ENCODE data around the gene RASAL2. TPM values are rescaled to one million over a fixed set of nuclear protein-coding genes. Genes with fewer than 3 reads are reported as not detected.

The RASAL2 gene
- total and polyA plus RNA-seq, 2 of the 13 experiments (the other 11 are each of a cell fraction or from before 2014, with no cell fraction given), result 5.4 to 5.9 TPM

DNA sequence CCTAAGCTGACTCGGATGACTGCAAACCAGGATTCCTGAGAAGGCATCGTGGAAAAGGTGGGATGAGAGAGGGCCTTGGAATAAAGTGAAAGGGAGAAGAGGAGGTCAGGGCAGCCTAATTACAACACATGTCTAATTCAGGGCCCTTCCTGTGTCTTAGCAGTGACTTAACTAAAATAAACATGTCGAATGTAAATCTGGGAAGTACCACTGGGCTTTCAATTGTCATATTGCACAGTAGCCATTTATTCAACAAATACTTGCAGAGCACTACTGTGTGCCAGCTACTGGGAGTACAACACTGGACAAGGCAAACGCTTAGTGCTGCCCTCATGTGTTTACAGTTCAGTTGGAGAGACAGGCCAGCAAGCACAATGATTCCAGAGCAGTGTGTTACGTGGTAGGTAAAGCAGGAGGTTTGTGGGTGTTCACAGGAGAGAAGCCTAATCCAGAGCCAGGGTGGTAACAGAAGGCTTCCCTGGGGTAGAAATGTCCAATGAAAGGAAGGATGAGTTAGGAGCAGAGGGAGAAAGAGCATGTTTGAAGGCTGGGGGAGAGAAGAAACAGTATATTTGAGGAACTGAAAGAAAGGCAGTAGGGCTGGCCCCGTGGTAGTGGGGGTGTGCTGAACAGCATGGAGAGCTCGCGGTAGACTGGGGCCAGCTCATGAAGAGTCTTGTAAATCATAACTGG lies 38.0 kb upstream of the RASAL2 start (continued):
- TF ChIP-seq ZBTB3 (CRISPR knock-in tag; IDR thresholded peaks at IDR 0.05; ENCODE audit: borderline replicate concordance, low read depth) (no peak), ZFYVE20 (CRISPR knock-in tag; IDR thresholded peaks at IDR 0.05; ENCODE audit: borderline replicate concordance, low read depth) (no peak), ZNF572 (CRISPR knock-in tag; IDR thresholded peaks at IDR 0.05) (no peak), ATAD3A (CRISPR knock-in tag; IDR thresholded peaks at IDR 0.05) (no peak), HDAC6 (IDR thresholded peaks at IDR 0.05; ENCODE audit: low read depth, low read length) (no peak), ARID2 (CRISPR knock-in tag; IDR thresholded peaks at IDR 0.05; ENCODE audit: borderline replicate concordance) (no peak), ZNF678 (CRISPR knock-in tag; IDR thresholded peaks at IDR 0.05) (no peak), ZNF44 (CRISPR knock-in tag; IDR thresholded peaks at IDR 0.05) (no peak), XBP1 (CRISPR knock-in tag; IDR thresholded peaks at IDR 0.05) (no peak), SAP130 (CRISPR knock-in tag; IDR thresholded peaks at IDR 0.05; ENCODE audit: low read depth) (peak; percentile 71), DNMT1 (CRISPR knock-in tag; IDR thresholded peaks at IDR 0.05) (no peak), ZNF879 (CRISPR knock-in tag; IDR thresholded peaks at IDR 0.05) (no peak)
- TF ChIP-seq, protein P1, sequence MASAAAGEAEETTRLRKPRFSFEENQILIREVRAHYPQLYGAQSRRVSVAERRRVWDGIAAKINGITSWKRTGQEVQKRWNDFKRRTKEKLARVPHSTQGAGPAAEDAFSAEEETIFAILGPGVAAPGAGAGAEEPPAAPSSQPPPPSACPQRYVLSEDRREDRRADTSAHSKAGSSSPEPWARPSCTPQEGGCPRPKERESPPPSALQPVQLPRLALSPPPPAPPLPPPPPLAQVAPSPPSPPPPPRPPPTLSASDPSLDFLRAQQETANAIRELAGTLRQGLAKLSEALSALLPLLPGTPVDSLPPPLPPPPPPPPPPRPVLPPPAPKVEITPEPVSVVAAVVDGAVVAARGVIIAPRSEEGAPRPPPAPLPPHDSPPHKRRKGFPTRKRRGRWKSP (CRISPR knock-in tag; IDR thresholded peaks at IDR 0.05), result no peak
- TF ChIP-seq, protein P2, sequence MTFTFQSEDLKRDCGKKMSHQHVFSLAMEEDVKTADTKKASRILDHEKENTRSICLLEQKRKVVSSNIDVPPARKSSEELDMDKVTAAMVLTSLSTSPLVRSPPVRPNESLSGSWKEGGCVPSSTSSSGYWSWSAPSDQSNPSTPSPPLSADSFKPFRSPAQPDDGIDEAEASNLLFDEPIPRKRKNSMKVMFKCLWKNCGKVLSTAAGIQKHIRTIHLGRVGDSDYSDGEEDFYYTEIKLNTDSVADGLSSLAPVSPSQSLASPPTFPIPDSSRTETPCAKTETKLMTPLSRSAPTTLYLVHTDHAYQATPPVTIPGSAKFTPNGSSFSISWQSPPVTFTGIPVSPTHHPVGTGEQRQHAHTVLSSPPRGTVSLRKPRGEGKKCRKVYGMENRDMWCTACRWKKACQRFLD (CRISPR knock-in tag; IDR thresholded peaks at IDR 0.05; ENCODE audit: borderline replicate concordance), result no peak
- TF ChIP-seq, protein P3, sequence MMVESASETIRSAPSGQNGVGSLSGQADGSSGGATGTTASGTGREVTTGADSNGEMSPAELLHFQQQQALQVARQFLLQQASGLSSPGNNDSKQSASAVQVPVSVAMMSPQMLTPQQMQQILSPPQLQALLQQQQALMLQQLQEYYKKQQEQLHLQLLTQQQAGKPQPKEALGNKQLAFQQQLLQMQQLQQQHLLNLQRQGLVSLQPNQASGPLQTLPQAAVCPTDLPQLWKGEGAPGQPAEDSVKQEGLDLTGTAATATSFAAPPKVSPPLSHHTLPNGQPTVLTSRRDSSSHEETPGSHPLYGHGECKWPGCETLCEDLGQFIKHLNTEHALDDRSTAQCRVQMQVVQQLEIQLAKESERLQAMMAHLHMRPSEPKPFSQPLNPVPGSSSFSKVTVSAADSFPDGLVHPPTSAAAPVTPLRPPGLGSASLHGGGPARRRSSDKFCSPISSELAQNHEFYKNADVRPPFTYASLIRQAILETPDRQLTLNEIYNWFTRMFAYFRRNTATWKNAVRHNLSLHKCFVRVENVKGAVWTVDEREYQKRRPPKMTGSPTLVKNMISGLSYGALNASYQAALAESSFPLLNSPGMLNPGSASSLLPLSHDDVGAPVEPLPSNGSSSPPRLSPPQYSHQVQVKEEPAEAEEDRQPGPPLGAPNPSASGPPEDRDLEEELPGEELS (CRISPR knock-in tag; IDR thresholded peaks at IDR 0.05), result no peak; the same call in 1 of the 2 replicates
- TF ChIP-seq, protein P4, sequence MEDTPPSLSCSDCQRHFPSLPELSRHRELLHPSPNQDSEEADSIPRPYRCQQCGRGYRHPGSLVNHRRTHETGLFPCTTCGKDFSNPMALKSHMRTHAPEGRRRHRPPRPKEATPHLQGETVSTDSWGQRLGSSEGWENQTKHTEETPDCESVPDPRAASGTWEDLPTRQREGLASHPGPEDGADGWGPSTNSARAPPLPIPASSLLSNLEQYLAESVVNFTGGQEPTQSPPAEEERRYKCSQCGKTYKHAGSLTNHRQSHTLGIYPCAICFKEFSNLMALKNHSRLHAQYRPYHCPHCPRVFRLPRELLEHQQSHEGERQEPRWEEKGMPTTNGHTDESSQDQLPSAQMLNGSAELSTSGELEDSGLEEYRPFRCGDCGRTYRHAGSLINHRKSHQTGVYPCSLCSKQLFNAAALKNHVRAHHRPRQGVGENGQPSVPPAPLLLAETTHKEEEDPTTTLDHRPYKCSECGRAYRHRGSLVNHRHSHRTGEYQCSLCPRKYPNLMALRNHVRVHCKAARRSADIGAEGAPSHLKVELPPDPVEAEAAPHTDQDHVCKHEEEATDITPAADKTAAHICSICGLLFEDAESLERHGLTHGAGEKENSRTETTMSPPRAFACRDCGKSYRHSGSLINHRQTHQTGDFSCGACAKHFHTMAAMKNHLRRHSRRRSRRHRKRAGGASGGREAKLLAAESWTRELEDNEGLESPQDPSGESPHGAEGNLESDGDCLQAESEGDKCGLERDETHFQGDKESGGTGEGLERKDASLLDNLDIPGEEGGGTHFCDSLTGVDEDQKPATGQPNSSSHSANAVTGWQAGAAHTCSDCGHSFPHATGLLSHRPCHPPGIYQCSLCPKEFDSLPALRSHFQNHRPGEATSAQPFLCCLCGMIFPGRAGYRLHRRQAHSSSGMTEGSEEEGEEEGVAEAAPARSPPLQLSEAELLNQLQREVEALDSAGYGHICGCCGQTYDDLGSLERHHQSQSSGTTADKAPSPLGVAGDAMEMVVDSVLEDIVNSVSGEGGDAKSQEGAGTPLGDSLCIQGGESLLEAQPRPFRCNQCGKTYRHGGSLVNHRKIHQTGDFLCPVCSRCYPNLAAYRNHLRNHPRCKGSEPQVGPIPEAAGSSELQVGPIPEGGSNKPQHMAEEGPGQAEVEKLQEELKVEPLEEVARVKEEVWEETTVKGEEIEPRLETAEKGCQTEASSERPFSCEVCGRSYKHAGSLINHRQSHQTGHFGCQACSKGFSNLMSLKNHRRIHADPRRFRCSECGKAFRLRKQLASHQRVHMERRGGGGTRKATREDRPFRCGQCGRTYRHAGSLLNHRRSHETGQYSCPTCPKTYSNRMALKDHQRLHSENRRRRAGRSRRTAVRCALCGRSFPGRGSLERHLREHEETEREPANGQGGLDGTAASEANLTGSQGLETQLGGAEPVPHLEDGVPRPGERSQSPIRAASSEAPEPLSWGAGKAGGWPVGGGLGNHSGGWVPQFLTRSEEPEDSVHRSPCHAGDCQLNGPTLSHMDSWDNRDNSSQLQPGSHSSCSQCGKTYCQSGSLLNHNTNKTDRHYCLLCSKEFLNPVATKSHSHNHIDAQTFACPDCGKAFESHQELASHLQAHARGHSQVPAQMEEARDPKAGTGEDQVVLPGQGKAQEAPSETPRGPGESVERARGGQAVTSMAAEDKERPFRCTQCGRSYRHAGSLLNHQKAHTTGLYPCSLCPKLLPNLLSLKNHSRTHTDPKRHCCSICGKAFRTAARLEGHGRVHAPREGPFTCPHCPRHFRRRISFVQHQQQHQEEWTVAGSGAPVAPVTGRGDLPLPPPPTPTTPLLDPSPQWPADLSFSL (CRISPR knock-in tag; IDR thresholded peaks at IDR 0.05), result peak; percentile 67; the same call in 1 of the 2 replicates
- TF ChIP-seq, protein P5, sequence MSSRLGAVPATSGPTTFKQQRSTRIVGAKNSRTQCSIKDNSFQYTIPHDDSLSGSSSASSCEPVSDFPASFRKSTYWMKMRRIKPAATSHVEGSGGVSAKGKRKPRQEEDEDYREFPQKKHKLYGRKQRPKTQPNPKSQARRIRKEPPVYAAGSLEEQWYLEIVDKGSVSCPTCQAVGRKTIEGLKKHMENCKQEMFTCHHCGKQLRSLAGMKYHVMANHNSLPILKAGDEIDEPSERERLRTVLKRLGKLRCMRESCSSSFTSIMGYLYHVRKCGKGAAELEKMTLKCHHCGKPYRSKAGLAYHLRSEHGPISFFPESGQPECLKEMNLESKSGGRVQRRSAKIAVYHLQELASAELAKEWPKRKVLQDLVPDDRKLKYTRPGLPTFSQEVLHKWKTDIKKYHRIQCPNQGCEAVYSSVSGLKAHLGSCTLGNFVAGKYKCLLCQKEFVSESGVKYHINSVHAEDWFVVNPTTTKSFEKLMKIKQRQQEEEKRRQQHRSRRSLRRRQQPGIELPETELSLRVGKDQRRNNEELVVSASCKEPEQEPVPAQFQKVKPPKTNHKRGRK (CRISPR knock-in tag; IDR thresholded peaks at IDR 0.05), result peak; percentile 92

Measured in HepG2 (cell line).